ENCODE data around the gene PDZD7.

The PDZD7 gene

DNA sequence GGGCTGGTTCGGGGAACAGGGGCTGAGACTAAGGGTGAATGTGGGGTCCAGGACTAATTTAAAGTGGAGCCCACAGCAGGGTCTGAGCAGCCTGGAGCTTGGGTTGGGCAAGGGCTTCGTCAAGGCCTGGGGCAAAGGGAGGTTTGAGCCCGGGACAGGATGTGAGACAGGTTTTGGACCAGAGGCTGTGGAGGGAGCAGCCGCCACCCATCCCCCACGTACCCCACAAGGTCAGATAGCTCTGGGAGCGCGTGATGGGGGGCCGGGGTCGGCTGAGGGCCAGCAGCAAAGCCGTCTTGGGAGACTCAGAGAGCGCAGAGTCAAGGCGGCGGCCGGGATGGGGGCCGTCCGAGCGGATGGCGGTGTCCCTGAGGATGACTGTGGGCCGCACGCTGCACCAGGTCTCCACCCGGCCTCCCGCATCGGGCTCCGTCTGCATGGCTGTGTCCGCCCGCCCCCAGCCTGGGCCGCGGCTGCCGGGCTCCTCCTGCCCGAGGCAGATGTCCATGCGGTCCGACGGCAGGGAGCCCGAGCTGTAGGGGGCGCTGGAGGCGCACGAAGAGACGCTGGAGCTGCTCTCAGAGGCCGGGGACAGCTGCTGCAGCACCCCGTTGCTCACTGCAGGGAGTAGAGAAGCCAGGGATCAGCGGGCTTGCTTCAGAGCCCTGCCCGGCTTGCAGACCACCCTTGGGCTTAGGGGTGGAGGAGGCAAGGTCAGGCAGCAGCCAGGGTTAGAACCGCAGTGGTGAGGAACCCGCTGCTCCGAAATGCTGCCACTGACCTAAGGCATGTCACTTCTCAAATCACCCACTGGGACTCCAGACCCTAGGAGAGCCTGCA is 12.1 kb downstream of the PDZD7 start:
- peak; percentile 96 for DNase-seq (ENCODE audit: low spot score)

DNA sequence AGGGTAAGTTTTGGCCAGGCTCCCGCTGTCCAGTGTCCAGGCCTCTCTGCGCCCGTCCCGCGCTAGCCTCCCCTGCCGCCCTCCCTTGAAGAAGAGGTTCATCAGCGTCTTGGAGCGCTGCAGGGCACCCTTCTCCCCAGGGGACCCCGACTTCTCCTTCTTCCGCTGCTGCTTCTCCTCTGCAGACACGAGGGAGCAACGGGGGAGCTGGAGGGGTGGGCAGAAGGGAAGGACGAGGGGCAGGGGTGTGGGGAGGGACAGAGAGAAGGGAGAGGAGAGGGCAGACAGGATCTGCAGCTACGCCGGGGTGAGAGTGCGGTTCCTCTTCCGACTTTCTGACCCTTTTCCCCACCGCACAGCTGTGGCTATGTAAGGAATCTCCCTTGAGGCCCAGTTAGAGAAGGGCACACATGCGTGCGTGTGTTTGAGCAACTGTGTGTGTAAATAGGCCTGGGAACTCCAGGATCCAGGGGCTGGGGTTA is 12.8 kb downstream of the PDZD7 start:
- no peak for DNase-seq (ENCODE audit: low spot score)

DNA sequence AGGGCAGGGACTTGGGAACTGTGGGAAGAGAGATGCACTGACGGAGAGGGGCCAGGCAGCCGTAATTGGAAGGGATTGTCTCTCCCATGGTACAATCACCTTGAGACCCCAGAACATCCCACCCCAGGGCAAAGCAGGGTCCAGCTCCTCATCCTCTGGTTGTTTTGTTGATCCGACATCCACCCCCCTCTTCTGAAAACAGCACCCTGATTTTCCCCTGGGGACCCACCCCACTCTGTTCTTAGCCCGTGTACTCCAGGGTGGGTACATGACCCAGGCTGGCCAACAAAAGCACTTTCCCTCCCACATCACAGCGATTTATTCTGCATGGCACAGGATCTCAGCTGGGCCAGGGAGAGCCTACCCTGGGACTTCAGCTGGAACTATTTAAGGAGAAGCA is 14.1 kb downstream of the PDZD7 start:
- DNase-seq (ENCODE audit: low spot score), result no peak

DNA sequence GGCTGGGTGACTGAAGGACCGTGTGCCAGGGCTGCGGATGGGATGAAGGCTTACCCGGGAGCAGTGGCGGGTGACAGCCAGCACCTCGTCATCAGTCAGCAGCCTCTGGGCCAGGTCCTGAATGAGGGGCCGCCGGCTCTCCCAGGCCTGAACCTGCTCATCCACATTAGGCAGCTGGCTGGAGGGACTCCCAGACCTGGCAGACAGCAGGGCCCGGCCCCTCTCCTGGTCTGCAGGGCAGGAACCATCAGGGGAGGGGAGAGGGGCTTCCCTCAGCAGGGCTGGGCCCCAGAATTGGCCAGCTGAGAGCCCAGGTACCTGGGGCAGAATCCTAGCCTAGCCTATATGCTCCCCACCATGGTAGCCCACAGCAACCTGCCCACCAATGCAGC is 15.4 kb downstream of the PDZD7 start:
- DNase-seq (ENCODE audit: low spot score), result no peak

DNA sequence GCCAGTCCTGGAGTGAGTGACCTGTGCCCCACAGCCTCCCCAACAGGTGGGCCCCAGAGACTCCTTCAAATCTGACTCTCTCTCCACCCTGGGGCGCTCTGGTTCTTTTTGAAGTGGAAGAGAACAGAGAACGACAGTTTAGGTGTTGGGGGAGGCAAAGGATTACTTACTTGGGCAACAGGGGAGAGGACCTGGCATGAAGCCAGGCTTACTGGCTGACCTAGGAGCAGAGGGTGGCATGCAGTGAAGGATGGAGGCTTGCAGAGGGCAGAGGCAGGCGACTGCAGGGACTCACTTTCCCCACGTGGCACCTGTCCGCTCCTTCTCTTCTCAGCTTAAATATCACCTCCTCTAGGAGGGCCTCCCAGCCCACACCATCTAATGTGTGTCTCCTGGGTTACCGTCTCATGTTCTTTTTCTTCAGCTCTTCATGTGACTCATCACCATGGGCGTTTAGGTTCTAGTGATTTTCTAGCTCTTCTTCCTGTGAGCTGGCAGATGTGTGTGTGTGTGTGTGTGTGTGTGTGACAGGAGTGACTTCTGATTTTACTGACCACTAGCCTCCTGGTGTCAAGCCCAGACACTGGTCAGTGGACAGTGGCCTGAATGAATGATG is 15.9 kb downstream of the PDZD7 start:
- peak; percentile 94 for DNase-seq (ENCODE audit: low spot score)

DNA sequence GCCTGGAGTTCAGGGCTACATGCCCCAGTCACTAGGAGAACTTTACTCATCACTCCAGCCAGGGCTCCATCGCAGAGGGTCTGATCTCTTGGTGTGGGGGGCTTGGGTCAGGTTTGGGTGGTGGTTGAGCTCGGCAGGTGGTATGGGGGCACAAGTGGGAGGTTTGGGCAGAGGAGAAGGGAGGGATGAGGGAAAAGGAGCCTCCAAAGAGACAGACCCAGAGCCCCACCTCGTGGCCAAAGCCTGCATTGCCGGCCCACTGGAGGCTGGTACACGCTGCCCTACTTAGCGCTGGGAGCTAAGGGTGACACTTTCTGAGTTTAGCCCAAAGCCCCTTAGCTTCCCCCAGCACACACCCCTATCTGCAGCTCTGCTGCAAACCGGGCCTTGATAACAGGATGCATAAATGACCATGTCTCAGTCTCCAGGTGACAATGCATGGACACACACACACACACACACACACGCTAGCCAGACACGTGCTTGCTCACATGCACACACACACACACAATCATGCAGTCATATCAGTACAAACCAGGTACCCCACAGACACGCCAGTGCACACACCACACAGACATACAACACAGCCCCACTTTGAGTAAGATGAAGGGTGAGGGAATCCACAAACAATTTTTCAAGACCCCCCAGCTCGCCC is 16.6 kb downstream of the PDZD7 start:
- peak; percentile 77 for DNase-seq (ENCODE audit: low spot score)

DNA sequence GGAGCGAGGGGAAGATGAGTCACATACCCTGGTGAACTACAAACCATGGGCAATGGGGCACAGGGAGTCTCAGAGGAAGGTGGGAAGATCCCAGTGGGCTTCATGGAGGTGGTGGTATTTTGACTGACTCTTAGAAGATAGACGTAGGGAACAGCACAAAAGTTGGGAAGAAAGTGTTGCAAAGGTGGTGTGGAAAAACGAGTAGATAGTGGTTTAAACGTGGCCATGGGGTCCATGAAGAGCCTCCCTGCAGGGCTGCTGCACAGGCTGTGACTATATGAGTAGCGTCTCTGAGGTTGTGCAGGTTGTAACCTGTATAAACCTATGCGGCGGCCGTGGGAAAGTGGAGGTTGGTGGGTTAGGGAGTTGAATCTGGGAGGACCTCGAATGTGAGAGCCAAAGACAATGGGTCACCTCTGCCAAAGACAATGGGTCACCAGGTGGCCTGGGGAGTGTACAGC is 17.5 kb downstream of the PDZD7 start:
- DNase-seq (ENCODE audit: low spot score), result no peak

DNA sequence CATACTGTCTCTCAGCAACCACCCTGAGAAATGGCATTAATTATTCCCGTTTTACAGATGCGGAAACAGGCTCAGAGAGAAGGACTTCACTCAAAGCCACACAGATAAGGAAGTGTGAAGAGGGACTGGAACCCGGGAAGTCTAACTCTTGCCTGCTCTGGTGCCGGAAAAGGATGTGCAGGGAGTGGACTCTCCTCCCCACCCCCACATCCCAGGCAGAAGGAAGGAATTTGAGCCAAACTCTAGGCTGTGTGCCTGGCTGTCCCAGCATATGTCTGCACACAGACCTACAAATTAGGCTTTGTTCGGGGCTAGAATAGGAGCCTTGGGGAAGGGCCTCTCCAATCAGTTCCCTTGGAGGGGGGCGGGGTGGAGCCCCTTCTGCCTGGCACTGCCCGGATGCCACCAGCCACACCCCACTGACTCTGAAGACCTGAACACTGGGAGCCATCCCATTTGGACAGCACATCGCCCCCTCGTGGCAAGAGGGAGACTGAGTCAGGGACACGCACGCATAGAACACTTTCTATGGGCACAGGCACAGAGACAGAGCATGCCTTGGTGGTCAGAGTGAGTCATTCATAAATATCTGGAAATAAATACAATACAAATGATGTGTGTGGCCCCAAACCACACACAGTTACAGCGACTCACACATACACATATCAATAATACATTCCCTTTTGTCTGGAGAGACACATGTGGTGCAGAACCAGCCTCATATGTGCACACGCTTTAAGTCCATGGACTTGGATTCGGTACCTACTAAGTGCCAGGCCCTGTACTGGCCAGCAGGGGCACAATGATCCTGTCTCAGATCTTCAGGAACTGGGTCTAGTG is 18.2 kb downstream of the PDZD7 start:
- DNase-seq (ENCODE audit: low spot score), result peak; percentile 95

DNA sequence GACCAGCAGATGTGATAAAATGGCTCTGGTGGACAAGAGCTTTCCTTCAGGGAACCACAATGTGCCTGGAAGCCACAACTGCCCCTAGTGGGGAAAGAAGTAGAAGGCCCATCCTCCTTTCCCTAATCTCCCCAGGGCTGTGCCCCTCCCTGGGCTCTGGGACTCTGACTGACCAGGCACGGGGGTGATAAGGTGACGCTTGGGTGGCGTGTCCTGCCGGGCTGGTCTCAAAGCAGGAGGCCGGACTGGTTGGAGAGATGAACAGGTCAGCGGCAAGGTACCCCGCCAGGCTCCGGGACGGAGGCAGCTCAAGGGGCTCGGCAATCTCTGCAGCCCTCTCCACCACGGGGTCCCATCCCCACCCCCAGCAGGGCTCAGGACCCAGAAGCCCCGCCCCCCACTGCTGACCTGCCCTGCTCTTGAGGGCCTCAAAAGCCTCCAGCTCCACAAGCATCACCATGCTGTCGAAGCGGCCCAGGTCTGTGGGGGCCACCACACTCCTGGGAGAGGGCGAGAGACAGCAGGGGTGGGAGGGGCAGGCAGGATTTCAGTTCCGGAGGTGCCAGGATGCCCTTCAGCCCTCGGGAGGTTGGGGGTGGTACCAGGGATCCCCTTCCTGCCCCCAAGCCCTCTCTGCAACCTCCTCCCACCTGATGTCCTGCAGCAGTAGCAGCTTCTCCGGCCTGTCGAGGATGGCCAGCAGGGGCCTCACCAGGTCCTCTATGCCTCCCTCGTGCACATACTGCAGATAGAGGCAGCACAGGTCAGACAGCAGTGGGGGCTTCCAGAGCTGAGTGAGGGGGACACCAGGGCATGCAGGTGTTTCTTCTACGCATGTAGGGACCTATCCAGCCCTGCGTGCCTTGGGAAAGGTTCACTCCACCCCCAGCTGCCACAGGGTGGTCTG is 19.2 kb downstream of the PDZD7 start:
- DNase-seq (ENCODE audit: low spot score), result no peak

DNA sequence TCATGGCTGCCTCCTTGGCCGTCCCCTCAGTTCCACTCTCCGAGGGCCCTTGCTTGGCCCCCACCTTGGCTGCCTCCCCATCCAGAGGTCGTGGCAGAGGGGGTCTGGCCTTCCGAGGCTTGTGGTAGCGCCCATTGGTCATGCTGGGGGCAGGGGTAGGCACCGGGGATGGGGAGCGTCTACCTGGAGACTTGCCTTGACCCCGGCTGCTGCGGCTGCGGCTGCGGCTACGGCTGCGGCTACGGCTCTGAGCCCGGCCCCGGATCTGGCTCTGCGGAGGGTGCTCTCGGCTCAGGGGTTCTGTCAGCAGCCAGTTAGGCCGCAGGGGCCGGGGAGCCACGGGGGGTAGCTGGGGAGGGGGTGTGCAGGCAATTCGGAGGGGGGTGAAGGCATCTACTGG is 20.6 kb downstream of the PDZD7 start:
- DNase-seq (ENCODE audit: low spot score), result no peak

DNA sequence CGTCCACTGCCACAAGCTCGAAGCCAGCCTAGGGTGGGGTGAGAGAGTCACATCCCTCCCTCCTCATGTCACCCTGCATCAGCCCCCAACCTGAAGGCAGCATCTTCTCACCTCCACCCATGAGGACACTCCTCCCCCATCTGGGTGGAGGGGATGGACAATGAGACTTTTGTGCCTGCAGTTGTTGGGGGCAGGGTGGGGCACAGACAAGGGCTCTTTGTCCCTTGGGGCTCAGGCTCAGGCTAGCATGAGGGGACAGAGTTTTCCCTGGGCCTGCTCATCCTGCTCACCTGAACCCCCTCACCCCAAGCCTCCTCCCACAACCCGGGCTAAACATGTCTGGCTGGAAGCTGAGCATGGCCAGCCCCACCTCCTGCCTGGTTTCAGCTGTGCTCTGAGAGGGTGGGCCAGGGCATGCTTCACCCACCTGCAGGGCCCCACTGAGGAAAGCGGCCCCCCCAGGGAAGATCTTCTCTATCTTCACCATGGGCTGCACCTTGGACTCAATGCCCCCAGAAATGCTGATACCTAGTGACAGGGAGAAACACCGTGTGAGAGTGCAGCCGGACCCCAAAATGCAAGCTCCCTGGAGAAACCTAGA is 22.0 kb downstream of the PDZD7 start:
- DNase-seq (ENCODE audit: low spot score), result no peak

DNA sequence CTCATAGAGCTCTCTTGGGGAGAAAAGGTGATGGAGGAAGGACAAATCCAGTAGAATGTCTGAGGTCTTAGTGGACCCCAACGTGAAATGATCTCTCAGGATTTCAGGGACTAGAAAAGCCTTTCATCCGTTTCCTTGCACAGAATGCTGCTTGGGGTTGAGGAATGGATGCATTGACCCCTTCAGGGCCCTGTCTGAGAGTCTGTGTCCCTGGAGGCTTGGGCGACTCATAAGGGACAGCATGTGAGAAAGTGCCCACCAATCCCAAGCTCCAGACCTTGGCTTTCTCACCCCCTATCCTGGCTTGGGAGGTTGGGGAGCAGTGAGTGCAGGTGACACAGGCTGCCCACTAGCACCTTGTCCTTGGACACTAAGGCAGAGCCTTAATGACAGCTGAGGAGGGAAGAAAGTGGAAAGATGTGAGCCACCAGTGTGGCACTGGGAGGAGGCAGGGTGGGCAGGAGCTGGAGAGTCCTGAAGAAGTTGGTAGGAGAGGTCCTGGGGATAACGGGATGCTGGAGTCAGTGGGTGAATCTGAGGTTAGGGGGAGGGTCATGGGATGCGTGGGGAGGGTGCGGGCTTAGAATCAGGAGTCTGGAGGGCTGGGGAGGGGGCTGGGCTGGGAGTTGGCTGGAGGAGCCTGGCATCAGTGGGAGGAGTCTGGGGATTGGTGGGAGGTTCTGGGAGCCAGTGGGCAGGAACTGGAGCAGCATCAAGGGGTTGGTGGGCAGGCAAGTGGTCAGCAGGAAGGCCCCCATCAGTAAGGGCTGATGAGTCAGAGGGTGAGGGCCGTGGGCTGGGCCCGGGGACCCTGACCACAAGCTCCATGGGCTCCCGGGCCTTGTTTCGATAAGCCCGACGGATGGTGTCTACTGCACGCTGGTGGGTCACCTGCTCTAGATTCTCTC is 22.8 kb downstream of the PDZD7 start:
- DNase-seq (ENCODE audit: low spot score), result no peak

DNA sequence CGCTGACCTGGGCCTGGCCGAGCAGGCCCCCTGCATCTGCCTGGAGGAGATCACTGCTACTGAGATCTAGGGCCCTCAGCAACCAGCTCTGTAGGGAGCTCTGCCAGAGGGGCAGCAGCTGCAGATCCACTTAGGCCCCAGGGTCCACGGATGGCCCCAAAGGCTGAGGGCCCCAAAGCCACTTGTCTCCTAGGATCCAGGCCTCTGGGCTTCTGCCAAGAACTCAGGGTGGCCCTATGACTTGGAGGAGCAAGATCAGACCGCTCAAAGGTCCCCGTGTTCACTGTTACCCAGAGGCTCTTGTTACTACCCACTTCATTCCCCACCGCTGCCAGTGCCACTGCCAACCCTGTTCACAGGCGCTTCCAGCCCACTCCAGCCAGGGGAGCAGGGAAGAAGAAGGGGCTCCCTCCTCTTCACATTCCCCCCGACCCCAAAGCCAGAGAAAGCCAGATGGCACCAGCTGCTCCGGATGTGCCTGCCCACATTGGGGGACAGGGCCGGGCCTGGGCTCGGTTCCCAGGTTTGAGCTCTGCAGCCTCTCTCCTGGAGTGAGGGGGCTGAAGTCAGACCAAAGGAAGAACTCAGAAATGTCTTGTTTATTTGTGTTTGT is 23.7 kb downstream of the PDZD7 start:
- DNase-seq (ENCODE audit: low spot score), result no peak

DNA sequence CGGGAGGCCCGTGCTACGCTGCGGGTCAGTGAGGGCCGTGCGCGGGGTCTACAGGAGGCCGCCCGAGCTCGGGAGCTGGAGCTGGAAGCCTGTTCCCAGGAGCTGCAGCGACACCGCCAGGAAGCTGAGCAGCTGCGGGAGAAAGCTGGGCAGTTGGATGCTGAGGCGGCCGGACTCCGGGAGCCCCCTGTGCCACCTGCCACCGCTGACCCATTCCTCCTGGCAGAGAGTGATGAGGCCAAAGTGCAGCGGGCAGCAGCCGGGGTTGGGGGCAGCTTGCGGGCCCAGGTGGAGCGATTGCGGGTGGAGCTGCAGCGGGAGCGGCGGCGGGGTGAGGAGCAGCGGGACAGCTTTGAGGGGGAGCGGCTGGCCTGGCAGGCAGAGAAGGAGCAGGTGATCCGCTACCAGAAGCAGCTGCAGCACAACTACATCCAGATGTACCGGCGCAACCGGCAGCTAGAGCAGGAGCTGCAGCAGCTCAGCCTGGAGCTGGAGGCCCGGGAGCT is 24.3 kb downstream of the PDZD7 start:
- no peak for DNase-seq (ENCODE audit: low spot score)

DNA sequence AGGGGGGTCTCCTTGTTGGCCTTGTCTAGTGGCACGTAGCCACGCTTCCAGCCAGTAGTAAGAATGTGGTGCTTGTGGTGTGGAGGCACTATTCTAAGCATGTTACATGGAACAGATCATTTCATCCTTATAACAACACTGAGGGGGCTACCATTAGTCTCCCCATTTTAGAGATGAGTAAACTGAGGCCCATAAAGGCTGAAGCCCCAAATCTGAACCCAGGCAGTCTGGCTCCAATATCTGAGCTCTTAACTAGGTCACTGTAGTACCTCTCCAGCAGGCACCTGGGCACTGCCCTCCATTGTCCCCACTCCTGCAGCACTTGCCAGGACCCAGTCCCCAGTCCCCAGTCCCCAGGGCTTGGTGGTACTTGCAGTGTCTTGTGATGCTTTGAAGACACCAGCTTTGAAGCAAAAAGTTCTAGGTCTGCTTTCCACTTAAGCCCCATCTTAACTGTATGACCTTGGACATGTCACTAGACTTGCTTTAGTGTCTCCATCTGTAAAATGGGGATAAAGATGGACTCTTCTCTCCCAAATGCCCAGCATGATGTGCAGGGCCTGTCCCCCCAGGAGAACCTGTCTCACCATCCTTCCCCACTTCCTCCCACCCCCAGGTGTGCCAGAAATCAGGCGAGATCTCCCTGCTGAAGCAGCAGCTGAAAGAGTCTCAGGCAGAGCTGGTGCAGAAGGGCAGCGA is 24.9 kb downstream of the PDZD7 start:
- no peak for DNase-seq (ENCODE audit: low spot score)

DNA sequence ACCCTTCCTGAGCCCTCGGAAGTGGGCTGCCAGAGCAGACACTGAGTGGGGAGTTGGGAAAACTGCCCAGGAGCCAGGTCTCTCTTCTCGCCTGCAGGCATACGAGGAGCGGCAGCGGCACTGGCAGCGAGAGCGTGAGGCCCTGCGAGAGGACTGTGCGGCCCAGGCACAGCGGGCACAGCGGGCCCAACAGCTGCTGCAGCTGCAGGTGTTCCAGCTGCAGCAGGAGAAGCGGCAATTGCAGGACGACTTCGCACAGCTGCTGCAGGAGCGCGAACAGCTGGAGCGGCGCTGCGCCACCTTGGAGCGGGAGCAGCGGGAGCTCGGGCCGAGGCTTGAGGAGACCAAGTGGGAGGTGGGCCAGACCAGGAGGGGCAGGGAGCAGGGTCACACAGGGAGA is 25.6 kb downstream of the PDZD7 start:
- DNase-seq (ENCODE audit: low spot score), result no peak

DNA sequence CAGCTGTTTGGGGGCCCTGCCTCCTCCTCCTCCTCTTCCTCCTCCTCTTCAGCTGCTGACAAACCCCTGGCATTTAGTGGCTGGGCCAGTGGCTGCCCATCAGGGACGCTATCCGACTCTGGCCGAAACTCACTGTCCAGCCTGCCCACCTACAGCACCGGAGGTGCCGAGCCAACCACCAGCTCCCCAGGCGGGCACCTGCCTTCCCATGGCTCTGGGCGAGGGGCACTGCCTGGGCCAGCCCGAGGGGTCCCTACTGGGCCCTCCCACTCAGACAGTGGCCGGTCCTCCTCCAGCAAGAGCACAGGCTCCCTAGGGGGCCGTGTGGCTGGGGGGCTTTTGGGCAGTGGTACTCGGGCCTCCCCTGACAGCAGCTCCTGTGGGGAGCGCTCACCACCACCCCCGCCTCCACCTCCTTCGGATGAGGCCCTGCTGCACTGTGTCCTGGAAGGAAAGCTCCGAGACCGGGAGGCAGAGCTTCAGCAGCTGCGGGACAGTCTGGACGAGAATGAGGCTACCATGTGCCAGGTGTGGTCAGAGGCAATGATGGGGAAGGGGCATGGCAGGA is 27.2 kb downstream of the PDZD7 start:
- DNase-seq (ENCODE audit: low spot score), result no peak

DNA sequence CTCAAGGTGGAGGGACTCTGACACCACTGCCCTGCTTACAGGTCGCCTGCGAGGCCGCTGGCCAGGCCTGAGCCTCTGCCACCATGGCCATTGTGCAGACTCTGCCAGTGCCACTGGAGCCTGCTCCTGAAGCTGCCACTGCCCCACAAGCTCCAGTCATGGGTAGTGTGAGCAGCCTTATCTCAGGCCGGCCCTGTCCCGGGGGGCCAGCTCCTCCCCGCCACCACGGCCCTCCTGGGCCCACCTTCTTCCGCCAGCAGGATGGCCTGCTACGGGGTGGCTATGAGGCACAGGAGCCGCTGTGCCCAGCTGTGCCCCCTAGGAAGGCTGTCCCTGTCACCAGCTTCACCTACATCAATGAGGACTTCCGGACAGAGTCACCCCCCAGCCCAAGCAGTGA is 28.5 kb downstream of the PDZD7 start:
- no peak for DNase-seq (ENCODE audit: low spot score)
